HG03066 (cell line): ENCODE measurements around the gene NBEA.
"Not testable (repeated sequence)": the region's sequence is repeated elsewhere in the genome, so short reads cannot be mapped to it uniquely, and the experiment has no call there.

Experiments used
- ATAC-seq: cut with Tn5 transposase; IDR thresholded peaks from one replicate; pipeline ENCODE4 v1.9.1; 2021; ENCODE audit warnings: low read depth; ENCODE audit not compliant: unreplicated experiment

The NBEA gene

GRCh38 chr13:35603593-35604285 lies 661.7 kb downstream of the NBEA start:
- no peak for ATAC-seq

- ATAC-seq = no peak
Measured at GRCh38 chr13:35614666-35615065, 672.6 kb downstream of the NBEA start.

- ATAC-seq = no peak
Measured at GRCh38 chr13:35617420-35617819, 675.4 kb downstream of the NBEA start.

- ATAC-seq = no peak
Measured at GRCh38 chr13:35618565-35619083, 676.6 kb downstream of the NBEA start.

- no peak for ATAC-seq
Measured at GRCh38 chr13:35621989-35622388, 679.9 kb downstream of the NBEA start.

- no peak for ATAC-seq
Measured at GRCh38 chr13:35629026-35629425, 687.0 kb downstream of the NBEA start.

GRCh38 chr13:35630551-35631275 lies 688.6 kb downstream of the NBEA start:
- ATAC-seq = peak; percentile 73

GRCh38 chr13:35631666-35632065 lies 689.6 kb downstream of the NBEA start:
- no peak for ATAC-seq

GRCh38 chr13:35643625-35644024 lies 701.6 kb downstream of the NBEA start:
- no peak for ATAC-seq

GRCh38 chr13:35646056-35646774 lies 704.1 kb downstream of the NBEA start:
- ATAC-seq = no peak

GRCh38 chr13:35648201-35648600 lies 706.1 kb downstream of the NBEA start:
- no peak for ATAC-seq

GRCh38 chr13:35649162-35649561 lies 707.1 kb downstream of the NBEA start:
- no peak for ATAC-seq

- ATAC-seq = no peak
Measured at GRCh38 chr13:35659796-35660195, 717.7 kb downstream of the NBEA start.

- ATAC-seq = no peak
Measured at GRCh38 chr13:35664747-35665146, 722.7 kb downstream of the NBEA start.

- no peak for ATAC-seq
Measured at GRCh38 chr13:35669321-35669720, 727.3 kb downstream of the NBEA start.

GRCh38 chr13:35672611-35673010 lies 730.5 kb downstream of the NBEA start:
- ATAC-seq = no peak

GRCh38 chr13:35675651-35676050 lies 733.6 kb downstream of the NBEA start:
- no peak for ATAC-seq

GRCh38 chr13:35677863-35678262 lies 735.8 kb downstream of the NBEA start:
- ATAC-seq = not testable (repeated sequence)

- ATAC-seq = no peak
Measured at GRCh38 chr13:35681685-35682084, 739.6 kb downstream of the NBEA start.

GRCh38 chr13:35684432-35684831 lies 742.4 kb downstream of the NBEA start:
- ATAC-seq = no peak

GRCh38 chr13:35687336-35687735 lies 745.3 kb downstream of the NBEA start:
- no peak for ATAC-seq
